ENCODE data around the gene CCER1. TPM values are rescaled to one million over a fixed set of nuclear protein-coding genes. Genes with fewer than 3 reads are reported as not detected.
A peak's percentile ranks its signal among the peaks of the same experiment; 100 is the strongest.

Gene CCER1
- total and polyA plus RNA-seq, 2 donors (not counting 1 experiment from before 2014, with no cell fraction given) = not detected

DNA sequence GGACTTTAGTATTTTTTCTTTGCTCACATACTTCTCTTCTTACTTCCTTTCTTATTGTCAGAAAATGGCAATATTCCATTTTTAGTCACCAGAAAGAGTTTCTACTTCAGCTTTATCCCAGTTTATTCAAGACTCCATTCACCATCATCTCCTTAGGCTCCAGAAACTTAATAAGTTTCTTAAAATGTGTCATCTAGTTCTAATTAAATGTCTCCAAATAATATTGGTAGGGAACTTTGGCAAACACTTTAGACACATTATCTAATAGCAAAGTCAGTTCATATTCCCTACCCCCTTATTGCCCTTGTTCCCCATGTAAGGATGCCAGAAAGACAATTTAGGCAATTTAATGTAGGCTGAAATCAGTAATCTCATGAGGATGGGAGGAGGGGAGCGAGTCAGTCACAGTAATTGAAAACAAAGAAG lies 34.7 kb upstream of the CCER1 start:
- WGBS (ENCODE audit: insufficient coverage) = no CpG with 5 or more reads among the region's 1 CpG
- POLR2A ChIA-PET = no interaction called here
- no peaks in the 10 kb centered on the region for H3K79me2 ChIP-seq (ENCODE audit: control insufficient read depth, insufficient read depth, low read length)

DNA sequence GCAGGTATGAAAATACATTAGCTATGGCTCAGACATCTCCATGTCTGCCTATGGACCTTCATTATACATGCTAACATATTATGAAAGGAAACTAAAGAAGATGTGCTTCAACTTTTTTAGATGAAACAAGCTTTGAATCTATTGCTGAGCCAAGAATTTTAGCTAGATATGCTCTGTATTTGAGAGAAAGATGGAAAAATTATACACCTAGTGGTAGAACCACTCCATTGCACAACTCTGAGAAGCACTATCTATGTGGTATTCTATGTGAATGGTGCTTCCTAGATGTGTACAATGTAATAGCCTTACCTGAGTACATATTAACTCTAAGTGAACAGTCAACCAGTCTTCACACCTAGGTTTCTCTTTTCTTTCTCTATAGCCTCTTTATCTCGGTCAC lies 32.5 kb upstream of the CCER1 start:
- no peak overlapping the region for H3K27ac Mint-ChIP-seq
- POLR2A ChIA-PET = no interaction called here
- H3K4me3 Mint-ChIP-seq = no peak overlapping the region
- WGBS (ENCODE audit: insufficient coverage) = no CpG with 5 or more reads among the region's 1 CpG
- H3K4me2 ChIP-seq (replicated peaks; ENCODE audit: low read depth, low read length, poor library complexity, severe bottlenecking) = no peak overlapping the region
- no peaks in the 10 kb centered on the region for H3K9me3 Mint-ChIP-seq (ENCODE audit: insufficient read depth)
- no peak overlapping the region for H2AFZ ChIP-seq (ENCODE audit: insufficient read depth, low read depth, low read length, poor library complexity, severe bottlenecking)
- H3K36me3 ChIP-seq (replicated peaks in 1 of 2; ENCODE audit: control extremely low read depth in 1 of 2, control insufficient read depth in 1 of 2, extremely low read depth in 1 of 2, insufficient read depth in 2 of 2, low read length in 1 of 2) = no peaks in the 10 kb centered on the region
- CTCF ChIA-PET = no interaction called here
- TF ChIP-seq, protein P1, sequence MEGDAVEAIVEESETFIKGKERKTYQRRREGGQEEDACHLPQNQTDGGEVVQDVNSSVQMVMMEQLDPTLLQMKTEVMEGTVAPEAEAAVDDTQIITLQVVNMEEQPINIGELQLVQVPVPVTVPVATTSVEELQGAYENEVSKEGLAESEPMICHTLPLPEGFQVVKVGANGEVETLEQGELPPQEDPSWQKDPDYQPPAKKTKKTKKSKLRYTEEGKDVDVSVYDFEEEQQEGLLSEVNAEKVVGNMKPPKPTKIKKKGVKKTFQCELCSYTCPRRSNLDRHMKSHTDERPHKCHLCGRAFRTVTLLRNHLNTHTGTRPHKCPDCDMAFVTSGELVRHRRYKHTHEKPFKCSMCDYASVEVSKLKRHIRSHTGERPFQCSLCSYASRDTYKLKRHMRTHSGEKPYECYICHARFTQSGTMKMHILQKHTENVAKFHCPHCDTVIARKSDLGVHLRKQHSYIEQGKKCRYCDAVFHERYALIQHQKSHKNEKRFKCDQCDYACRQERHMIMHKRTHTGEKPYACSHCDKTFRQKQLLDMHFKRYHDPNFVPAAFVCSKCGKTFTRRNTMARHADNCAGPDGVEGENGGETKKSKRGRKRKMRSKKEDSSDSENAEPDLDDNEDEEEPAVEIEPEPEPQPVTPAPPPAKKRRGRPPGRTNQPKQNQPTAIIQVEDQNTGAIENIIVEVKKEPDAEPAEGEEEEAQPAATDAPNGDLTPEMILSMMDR (IDR thresholded peaks at IDR 0.05) = peak; percentile 25
- no peak for TF ChIP-seq EZH2 (IDR thresholded peaks at IDR 0.05; ENCODE audit: borderline replicate concordance, insufficient read depth, low read depth, low read length, poor library complexity, severe bottlenecking)
- no peaks in the 10 kb centered on the region for H3K4me1 ChIP-seq (ENCODE audit: control insufficient read depth in 2 of 2, insufficient read depth in 2 of 2, low read length in 2 of 2)
- DNase-seq (no peak), ATAC-seq (ENCODE audit: low read depth) (no peak)
- no peak overlapping the region for H3K27ac ChIP-seq (ENCODE audit: low read length in 2 of 2)
- H3K79me2 ChIP-seq (ENCODE audit: control insufficient read depth, insufficient read depth, low read length) = no peaks in the 10 kb centered on the region
- no peaks in the 10 kb centered on the region for H3K27me3 ChIP-seq (replicated peaks in 1 of 4; ENCODE audit: control extremely low read depth in 1 of 4, control insufficient read depth in 3 of 4, insufficient read depth in 4 of 4, low read length in 3 of 4)
- H4K20me1 ChIP-seq (ENCODE audit: control insufficient read depth, insufficient read depth, low read length, poor library complexity, severe bottlenecking) = no peaks in the 10 kb centered on the region
- H3K9me3 ChIP-seq (ENCODE audit: control extremely low read depth in 1 of 3, control insufficient read depth in 2 of 3, insufficient read depth in 1 of 3, low read length in 2 of 3) = peaks cover 0 to 1% (median 0%) of the 10 kb centered on the region in 3 donors
- H3K9ac ChIP-seq (ENCODE audit: low read length) = no peak overlapping the region
- H3K4me1 Mint-ChIP-seq = no peaks in the 10 kb centered on the region
- H3K27me3 Mint-ChIP-seq = peaks cover 8% of the 10 kb centered on the region
- H3K4me3 ChIP-seq (ENCODE audit: control extremely low read depth in 1 of 5, extremely low read depth in 1 of 5, insufficient read depth in 1 of 5, low read depth in 2 of 5, low read length in 4 of 5) = no peak overlapping the region
- intact Hi-C loops (cut with micrococcal nuclease) = no loop called here

More for the DNA sequence above, 34.7 kb upstream of the CCER1 start:
- no peaks in the 10 kb centered on the region for H4K20me1 ChIP-seq (ENCODE audit: control insufficient read depth, insufficient read depth, low read length, poor library complexity, severe bottlenecking)
- no peak overlapping the region for H3K4me3 ChIP-seq (ENCODE audit: control extremely low read depth in 1 of 5, extremely low read depth in 1 of 5, insufficient read depth in 1 of 5, low read depth in 2 of 5, low read length in 4 of 5)
- peaks cover 7% of the 10 kb centered on the region for H3K27me3 Mint-ChIP-seq
- H3K9me3 Mint-ChIP-seq (ENCODE audit: insufficient read depth) = no peaks in the 10 kb centered on the region
- CTCF ChIA-PET = no interaction called here
- no peak for ATAC-seq (ENCODE audit: low read depth)
- no peak overlapping the region for H3K9ac ChIP-seq (ENCODE audit: low read length)
- H3K4me2 ChIP-seq (replicated peaks; ENCODE audit: low read depth, low read length, poor library complexity, severe bottlenecking) = no peak overlapping the region
- no peak overlapping the region for H3K4me3 Mint-ChIP-seq
- H3K4me1 ChIP-seq (ENCODE audit: control insufficient read depth in 2 of 2, insufficient read depth in 2 of 2, low read length in 2 of 2) = no peaks in the 10 kb centered on the region
- no peak for DNase-seq
- TF ChIP-seq, protein P1 (IDR thresholded peaks at IDR 0.05) = no peak
- TF ChIP-seq EZH2 (IDR thresholded peaks at IDR 0.05; ENCODE audit: borderline replicate concordance, insufficient read depth, low read depth, low read length, poor library complexity, severe bottlenecking) = no peak
- no peak overlapping the region for H3K27ac ChIP-seq (ENCODE audit: low read length in 2 of 2)
- H3K27ac Mint-ChIP-seq = no peak overlapping the region
- no peaks in the 10 kb centered on the region for H3K27me3 ChIP-seq (replicated peaks in 1 of 4; ENCODE audit: control extremely low read depth in 1 of 4, control insufficient read depth in 3 of 4, insufficient read depth in 4 of 4, low read length in 3 of 4)
- no peak overlapping the region for H2AFZ ChIP-seq (ENCODE audit: insufficient read depth, low read depth, low read length, poor library complexity, severe bottlenecking)
- H3K36me3 ChIP-seq (replicated peaks in 1 of 2; ENCODE audit: control extremely low read depth in 1 of 2, control insufficient read depth in 1 of 2, extremely low read depth in 1 of 2, insufficient read depth in 2 of 2, low read length in 1 of 2) = no peaks in the 10 kb centered on the region
- no peaks in the 10 kb centered on the region for H3K4me1 Mint-ChIP-seq
- intact Hi-C loops (cut with micrococcal nuclease) = no loop called here
- peaks cover 0 to 1% (median 0%) of the 10 kb centered on the region in 3 donors for H3K9me3 ChIP-seq (ENCODE audit: control extremely low read depth in 1 of 3, control insufficient read depth in 2 of 3, insufficient read depth in 1 of 3, low read length in 2 of 3)

Data from B cell (primary cell).